T-helper 1 cell treated with Interleukin-12 subunit alpha and Interleukin-12 subunit beta and Interleukin-4 antibody, amounts not matched to agents 30 μg/mL and 1 μg/mL, for 36 hours (primary cell): ENCODE results near the gene POU3F4.

Experiments
- H3K27ac Mint-ChIP-seq: one replicate; pipeline ENCODE4 v1.8.0; 2021; ENCODE audit warnings: mild to moderate bottlenecking, mixed read lengths
- H3K27me3 Mint-ChIP-seq: one replicate; pipeline ENCODE4 v1.8.0; 2021; ENCODE audit warnings: low read depth, mixed read lengths
- H3K36me3 Mint-ChIP-seq: one replicate; pipeline ENCODE4 v1.8.0; 2021; ENCODE audit warnings: low read depth, mixed read lengths
- H3K4me1 Mint-ChIP-seq: one replicate; pipeline ENCODE4 v1.8.0; 2021; ENCODE audit warnings: low read depth, mixed read lengths
- H3K4me3 Mint-ChIP-seq: one replicate; pipeline ENCODE4 v1.8.0; 2021; ENCODE audit warnings: mild to moderate bottlenecking, moderate library complexity, mixed read lengths
- H3K9me3 Mint-ChIP-seq: one replicate; pipeline ENCODE4 v1.8.0; 2021; ENCODE audit warnings: mixed read lengths

The POU3F4 gene

GRCh38 chrX:83535417-83536196 is 27.5 kb downstream of the POU3F4 start:
- Mint-ChIP-seq H3K9me3 (no peaks in the 10 kb centered on the region), H3K27me3 (no peaks in the 10 kb centered on the region), H3K4me1 (no peaks in the 10 kb centered on the region), H3K4me3 (peak overlapping the region; percentile 34), H3K36me3 (no peaks in the 10 kb centered on the region), H3K27ac (no peak overlapping the region)
